ENCODE results near the gene PCTP. TPM values are rescaled to one million over a fixed set of nuclear protein-coding genes. Genes with fewer than 3 reads are reported as not detected.

The PCTP gene
- total and polyA plus RNA-seq, 2 of the 4 experiments (the other 2 are of a cell fraction): 11.6 to 12.9 TPM

- no peak overlapping the region for H2BK5ac ChIP-seq (ENCODE audit: low read depth, low read length, poor library complexity, severe bottlenecking)
- H2AK9ac ChIP-seq (replicated peaks; ENCODE audit: low read depth, low read length, poor library complexity): no peak overlapping the region
- H3K9ac ChIP-seq (ENCODE audit: low read depth, low read length): no peak overlapping the region
- no peaks in the 10 kb centered on the region for H3K27me3 ChIP-seq (ENCODE audit: control insufficient read depth, insufficient read depth, low read length)
- H3K14ac ChIP-seq (replicated peaks; ENCODE audit: low read depth, low read length): no peak overlapping the region
- ATAC-seq (ENCODE audit: low read depth) (no peak), DNase-seq (no peak)
- ChIA-PET POLR2A (ENCODE audit: unreplicated experiment) (no interaction called here), CTCF (interaction anchor here (1.4 kb wide), 1 partner anchor 28 kb away, joined by 4 read pairs; no protein-coding TSS in a partner anchor)
- H3K27ac ChIP-seq (ENCODE audit: insufficient read depth, low read length): no peak overlapping the region
- BruUV-seq (replicated peaks): no TSS peak
- in situ Hi-C loops (cut with MboI; ENCODE audit: low sequenced_read_pairs): no loop called here
- no peak overlapping the region for H3K4me3 ChIP-seq (ENCODE audit: insufficient read depth, low read depth, low read length)
- TF ChIP-seq CEBPB (IDR thresholded peaks at IDR 0.05; ENCODE audit: low read depth, low read length) (no peak), BHLHE40 (IDR thresholded peaks at IDR 0.05; ENCODE audit: low read depth, low read length) (no peak), RFX5 (IDR thresholded peaks at IDR 0.05; ENCODE audit: low read depth, low read length) (no peak), ELK1 (IDR thresholded peaks at IDR 0.05; ENCODE audit: borderline replicate concordance, low read depth, low read length) (no peak), USF2 (IDR thresholded peaks at IDR 0.05; ENCODE audit: low read depth, low read length) (no peak), CHD1 (IDR thresholded peaks at IDR 0.05; ENCODE audit: low read depth, low read length) (no peak), RAD21 (IDR thresholded peaks at IDR 0.05; ENCODE audit: low read length) (no peak), MXI1 (IDR thresholded peaks at IDR 0.05; ENCODE audit: borderline replicate concordance, low read depth, low read length) (no peak), MAZ (IDR thresholded peaks at IDR 0.05; ENCODE audit: borderline replicate concordance, low read depth, low read length) (no peak), RCOR1 (IDR thresholded peaks at IDR 0.05; ENCODE audit: insufficient replicate concordance, low read length) (no peak), SMC3 (IDR thresholded peaks at IDR 0.05; ENCODE audit: low read depth, low read length) (no peak), NFE2L2 (IDR thresholded peaks at IDR 0.05; ENCODE audit: low read depth, low read length) (no peak)
- no peak overlapping the region for H3K23ac ChIP-seq (ENCODE audit: low read depth, low read length)
- no peak overlapping the region for H3K4me2 ChIP-seq (ENCODE audit: low read depth, low read length)
- no peak overlapping the region for H2BK20ac ChIP-seq (ENCODE audit: low read depth, low read length)
- H3K36me3 ChIP-seq (ENCODE audit: control insufficient read depth, insufficient read depth, low read length): peaks cover 2% of the 10 kb centered on the region; the same call in 1 of the 2 replicates
- H3K4me1 ChIP-seq (ENCODE audit: control insufficient read depth, insufficient read depth, low read length): no peaks in the 10 kb centered on the region
- no peak overlapping the region for H2BK120ac ChIP-seq (ENCODE audit: low read depth, low read length)
- no peaks in the 10 kb centered on the region for H4K20me1 ChIP-seq (ENCODE audit: insufficient read depth, low read length)
- no peaks in the 10 kb centered on the region; the same call in 1 of the 2 replicates for H3K9me1 ChIP-seq (ENCODE audit: insufficient read depth, low read length)
- no peaks in the 10 kb centered on the region for H3K9me3 ChIP-seq (ENCODE audit: control insufficient read depth, insufficient read depth, low read length)
- dilution Hi-C loops (cut with HindIII; ENCODE audit: low sequenced_read_pairs, unreplicated experiment): no loop called here
- H3K18ac ChIP-seq (ENCODE audit: low read depth, low read length): no peak overlapping the region
- no CpG with 5 or more reads among the region's 6 CpGs for WGBS, 2 experiments (ENCODE audit: extremely low coverage in 2 of 2, insufficient read length in 1 of 2)
- peaks cover 13 to 27% of the 10 kb centered on the region in 2 experiments for H3K79me1 ChIP-seq (ENCODE audit: low read depth in 1 of 2, low read length in 2 of 2)
- no peak overlapping the region for H3K4ac ChIP-seq (ENCODE audit: low read depth, low read length)
- no peak overlapping the region for H4K91ac ChIP-seq (ENCODE audit: insufficient read depth, low read depth, low read length)
- no peak overlapping the region for H2BK15ac ChIP-seq (ENCODE audit: low read depth, low read length)
- H4K5ac ChIP-seq (ENCODE audit: low read depth, low read length): no peak overlapping the region
- H2AFZ ChIP-seq (replicated peaks; ENCODE audit: low read length, poor library complexity): no peak overlapping the region
- no peak overlapping the region for H3K56ac ChIP-seq (ENCODE audit: extremely low read depth, insufficient read depth, low read length)
- H2AK5ac ChIP-seq (ENCODE audit: low read depth, low read length): no peak overlapping the region
- intact Hi-C loops (cut with micrococcal nuclease): no loop called here
- no peak overlapping the region for H4K8ac ChIP-seq (ENCODE audit: low read depth in 2 of 2, low read length in 2 of 2)
Observed at GRCh38 chr17:55763856-55764255, 13.0 kb downstream of the PCTP start.

Data from IMR-90 (cell line).